GM12891 (cell line): ENCODE measurements around the gene FNDC11.
A peak's percentile ranks its signal among the peaks of the same experiment; 100 is the strongest.

Experiments
- PAX5 ChIP-seq: IDR thresholded peaks from 2 replicates; pipeline ENCODE4 v1.6.1; 2011; ENCODE audit warnings: low read length, moderate library complexity, mild to moderate bottlenecking; ENCODE audit not compliant: insufficient read depth, severe bottlenecking
- POLR2A ChIP-seq: IDR thresholded peaks from 2 replicates; pipeline ENCODE4 v1.6.1; 2011; ENCODE audit warnings: low read depth, low read length, control low read depth
- POLR2AphosphoS5 ChIP-seq: IDR thresholded peaks from 2 replicates; pipeline ENCODE4 v1.6.1; 2011; ENCODE audit warnings: low read depth, low read length, control low read depth
- POU2F2 ChIP-seq: IDR thresholded peaks from 2 replicates; pipeline ENCODE4 v1.6.1; 2011; ENCODE audit warnings: low read depth, mild to moderate bottlenecking, control low read depth, low read length, moderate library complexity
- SPI1 ChIP-seq: IDR thresholded peaks from 2 replicates; pipeline ENCODE4 v1.6.1; 2011; ENCODE audit warnings: low read depth, low read length, control low read depth
- TAF1 ChIP-seq: IDR thresholded peaks from 2 replicates; pipeline ENCODE4 v1.6.1; 2011; ENCODE audit warnings: low read depth, low read length, control low read depth

DNA sequence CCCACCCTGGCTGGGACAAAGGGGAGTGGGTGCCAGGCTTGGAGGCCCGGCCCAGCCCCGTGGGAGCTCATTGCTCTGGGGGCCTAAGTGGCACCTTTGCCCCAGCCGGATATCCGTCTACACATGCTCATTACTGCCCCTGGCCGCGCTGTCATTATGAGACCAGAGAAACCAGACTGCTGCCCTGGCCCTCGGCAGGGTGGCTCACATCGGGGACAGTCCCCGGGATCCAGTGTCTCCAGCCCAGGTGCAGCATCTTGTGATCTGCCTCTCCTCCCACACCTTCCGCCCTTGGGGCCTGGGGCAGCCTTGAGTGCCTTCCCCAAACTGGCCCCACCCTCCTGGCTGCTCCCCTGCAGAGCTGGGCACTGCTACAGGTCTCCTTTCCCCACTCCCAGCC lies 11.3 kb upstream of the FNDC11 start:
- TF ChIP-seq TAF1 (no peak), PAX5 (no peak), POLR2A (no peak), POLR2AphosphoS5 (no peak), SPI1 (peak; percentile 35; the same call in 1 of the 2 replicates), POU2F2 (0 out of 2 replicates have a peak, but pooled peaks have one; percentile 31)
